Stimulated activated CD4-positive, alpha-beta T cell treated with anti-CD3 and anti-CD28 coated beads, Interleukin-2, amount 100 ng/mL, for 48 hours (primary cell): ENCODE results near the gene PCDHA2.
A peak's percentile ranks its signal among the peaks of the same experiment; 100 is the strongest.
"Not testable (repeated sequence)": the region's sequence is repeated elsewhere in the genome, so short reads cannot be mapped to it uniquely, and the experiment has no call there.

Experiments used
- DNase-seq, 2 donors: peaks; one replicate each; pipeline ENCODE4 v3.0.0-alpha.2; 2020

Gene PCDHA2

DNA sequence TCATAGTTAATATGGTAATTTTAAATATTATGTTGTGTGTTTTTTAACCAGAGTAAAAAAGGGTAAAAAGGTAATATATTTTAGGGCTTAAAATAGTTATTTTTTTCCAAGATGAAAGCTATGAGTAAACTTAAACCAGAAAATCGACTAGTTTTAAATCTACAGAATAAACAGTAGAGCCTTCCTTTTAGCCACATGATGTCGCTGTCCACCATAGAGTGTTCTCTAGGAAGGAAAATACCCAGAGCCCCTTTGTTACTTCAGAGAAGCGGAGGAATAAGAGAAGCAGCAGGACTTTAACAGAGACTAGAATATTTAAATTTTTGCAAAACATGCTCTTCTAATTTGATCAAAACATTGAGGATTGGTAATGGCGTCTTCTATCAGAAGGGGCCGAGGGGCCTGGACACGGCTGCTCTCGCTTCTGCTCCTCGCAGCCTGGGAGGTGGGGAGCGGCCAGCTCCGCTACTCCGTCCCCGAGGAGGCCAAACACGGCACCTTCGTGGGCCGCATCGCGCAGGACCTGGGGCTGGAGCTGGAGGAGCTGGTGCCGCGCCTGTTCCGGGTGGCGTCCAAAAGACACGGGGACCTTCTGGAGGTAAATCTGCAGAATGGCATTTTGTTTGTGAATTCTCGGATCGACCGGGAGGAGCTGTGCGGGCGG is at the start of gene PCDHA2:
Gene PCDHA2, plus strand, starts transcription at position 258 of the 664 bp plus-strand sequence.
- no peak for DNase-seq

- no peak for DNase-seq
Measured at GRCh38 chr5:140753561-140753960, 41.1 kb upstream of the PCDHA2 start.

- no peak for DNase-seq
Measured at GRCh38 chr5:140764177-140764973, 30.3 kb upstream of the PCDHA2 start.

GRCh38 chr5:140767444-140767843 is 27.2 kb upstream of the PCDHA2 start:
- DNase-seq: no peak

DNA sequence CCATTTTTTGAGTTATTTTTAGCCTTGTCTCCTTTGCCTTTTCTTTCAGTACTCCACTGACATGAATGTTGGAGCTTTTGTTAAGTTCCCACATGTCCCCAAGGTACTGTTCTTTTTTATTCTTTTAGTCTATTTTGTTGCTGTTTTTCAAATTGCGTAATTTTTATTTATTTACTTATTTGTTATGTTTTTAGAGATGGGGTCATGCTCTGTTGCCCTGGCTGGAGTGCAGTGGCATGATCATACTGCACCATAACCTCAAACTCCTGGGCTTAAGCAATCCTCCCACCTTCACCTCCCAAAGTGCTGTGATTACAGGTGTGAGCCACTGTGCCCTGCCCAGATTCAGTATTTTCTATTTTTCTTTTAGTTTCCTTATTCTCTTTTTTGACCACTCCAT is 14.1 kb upstream of the PCDHA2 start:
- no peak for DNase-seq

DNA sequence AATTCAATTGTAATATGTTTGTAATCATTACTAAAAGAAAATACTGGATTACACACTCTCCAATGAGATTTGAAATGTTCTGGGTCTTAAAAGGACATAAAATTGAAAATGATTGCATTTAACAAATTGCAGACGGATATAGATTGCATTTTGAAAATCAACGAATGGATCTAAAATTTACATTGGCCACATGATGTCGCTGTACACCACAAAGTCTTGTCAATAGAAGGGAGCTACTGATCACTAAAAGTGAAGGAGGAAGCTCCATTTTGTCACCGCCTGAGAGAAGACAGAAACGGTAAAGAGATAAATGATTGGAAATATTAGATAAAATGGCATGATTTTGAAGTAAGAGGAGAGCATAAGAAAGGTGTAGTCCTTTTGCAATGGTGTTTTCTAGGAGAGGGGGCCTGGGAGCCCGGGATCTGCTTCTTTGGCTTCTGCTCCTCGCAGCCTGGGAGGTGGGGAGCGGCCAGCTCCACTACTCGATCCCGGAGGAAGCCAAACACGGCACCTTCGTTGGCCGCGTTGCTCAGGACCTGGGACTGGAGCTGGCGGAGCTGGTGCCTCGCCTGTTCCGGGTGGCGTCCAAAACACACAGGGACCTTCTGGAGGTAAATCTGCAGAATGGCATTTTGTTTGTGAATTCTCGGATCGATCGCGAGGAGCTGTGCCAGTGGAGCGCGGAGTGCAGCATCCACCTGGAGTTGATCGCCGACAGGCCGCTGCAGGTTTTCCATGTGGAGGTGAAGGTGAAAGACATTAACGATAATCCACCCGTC is 8.6 kb upstream of the PCDHA2 start, which contains the start of gene PCDHA1:
Gene PCDHA1, plus strand, starts transcription at position 236 of the 782 bp plus-strand sequence.
- DNase-seq: no peak

DNA sequence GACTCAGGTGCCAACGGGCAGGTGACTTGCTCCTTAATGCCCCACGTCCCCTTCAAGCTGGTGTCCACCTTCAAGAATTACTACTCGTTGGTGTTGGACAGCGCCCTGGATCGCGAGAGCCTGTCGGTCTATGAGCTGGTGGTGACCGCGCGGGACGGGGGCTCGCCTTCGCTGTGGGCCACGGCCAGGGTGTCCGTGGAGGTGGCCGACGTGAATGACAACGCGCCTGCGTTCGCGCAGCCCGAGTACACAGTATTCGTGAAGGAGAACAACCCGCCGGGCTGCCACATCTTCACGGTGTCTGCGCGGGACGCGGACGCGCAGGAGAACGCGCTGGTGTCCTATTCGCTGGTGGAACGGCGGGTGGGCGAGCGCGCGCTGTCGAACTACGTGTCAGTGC is 7.2 kb upstream of the PCDHA2 start:
- not testable (repeated sequence) for DNase-seq

DNA sequence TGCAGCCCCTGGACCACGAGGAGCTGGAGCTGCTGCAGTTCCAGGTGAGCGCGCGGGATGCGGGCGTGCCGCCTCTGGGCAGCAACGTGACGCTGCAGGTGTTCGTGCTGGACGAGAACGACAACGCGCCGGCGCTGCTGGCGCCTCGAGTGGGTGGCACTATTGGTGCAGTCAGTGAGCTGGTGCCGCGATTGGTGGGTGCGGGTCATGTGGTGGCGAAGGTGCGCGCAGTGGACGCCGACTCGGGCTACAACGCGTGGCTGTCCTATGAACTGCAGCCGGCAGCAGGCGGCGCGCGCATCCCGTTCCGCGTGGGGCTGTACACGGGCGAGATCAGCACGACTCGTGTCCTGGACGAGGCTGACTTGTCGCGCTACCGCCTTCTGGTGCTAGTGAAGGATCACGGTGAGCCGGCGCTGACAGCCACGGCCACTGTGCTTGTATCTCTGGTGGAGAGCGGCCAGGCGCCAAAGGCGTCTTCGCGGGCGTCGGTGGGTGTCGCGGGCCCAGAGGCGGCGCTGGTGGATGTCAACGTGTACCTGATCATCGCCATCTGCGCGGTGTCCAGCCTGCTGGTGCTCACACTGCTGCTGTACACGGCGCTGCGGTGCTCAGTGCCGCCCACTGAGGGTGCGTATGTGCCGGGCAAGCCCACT is 6.7 kb upstream of the PCDHA2 start:
- DNase-seq: not testable (repeated sequence)

GRCh38 chr5:140791089-140791488 is 3.6 kb upstream of the PCDHA2 start:
- no peak for DNase-seq

GRCh38 chr5:140795259-140795641 is 598 bp downstream of the PCDHA2 start:
- no peak for DNase-seq

- DNase-seq: not testable (repeated sequence)
Measured at GRCh38 chr5:140796072-140796717, 1.5 kb downstream of the PCDHA2 start.

DNA sequence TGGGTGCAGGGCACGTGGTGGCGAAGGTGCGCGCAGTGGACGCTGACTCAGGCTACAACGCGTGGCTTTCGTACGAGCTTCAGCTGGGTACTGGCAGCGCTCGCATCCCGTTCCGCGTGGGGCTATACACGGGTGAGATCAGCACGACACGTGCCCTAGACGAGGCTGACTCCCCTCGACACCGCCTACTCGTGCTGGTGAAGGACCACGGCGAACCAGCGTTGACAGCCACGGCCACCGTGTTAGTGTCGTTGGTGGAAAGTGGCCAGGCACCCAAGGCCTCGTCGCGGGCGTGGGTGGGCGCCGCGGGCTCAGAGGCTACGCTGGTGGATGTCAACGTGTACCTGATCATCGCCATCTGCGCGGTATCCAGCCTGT is 2.1 kb downstream of the PCDHA2 start:
- DNase-seq: no peak

DNA sequence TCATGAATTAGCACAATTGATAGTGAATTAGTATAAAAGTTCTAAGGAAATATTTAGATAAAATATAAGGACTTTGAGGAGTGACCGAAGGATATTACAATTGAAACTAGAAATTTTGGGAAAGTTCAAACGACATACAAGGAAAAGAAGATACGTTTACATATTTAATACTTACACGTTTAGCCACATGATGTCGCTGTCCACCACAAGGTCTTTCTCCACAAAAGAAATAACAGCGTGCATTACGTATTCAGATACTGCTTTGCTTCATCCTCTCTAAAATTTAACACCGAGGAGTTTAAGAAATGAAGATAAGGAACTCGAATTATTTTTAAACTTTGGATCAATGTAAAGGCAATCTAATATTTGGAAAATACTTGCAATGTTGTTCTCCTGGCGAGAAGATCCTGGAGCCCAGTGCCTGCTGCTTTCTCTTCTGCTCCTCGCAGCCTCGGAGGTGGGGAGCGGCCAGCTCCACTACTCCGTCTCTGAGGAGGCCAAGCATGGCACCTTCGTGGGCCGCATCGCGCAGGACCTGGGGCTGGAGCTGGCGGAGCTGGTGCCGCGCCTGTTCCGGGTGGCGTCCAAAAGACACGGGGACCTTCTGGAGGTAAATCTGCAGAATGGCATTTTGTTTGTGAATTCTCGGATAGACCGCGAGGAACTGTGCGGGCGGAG is 6.3 kb downstream of the PCDHA2 start, which contains the start of gene PCDHA3:
Gene PCDHA3, plus strand, starts transcription at position 242 of the 678 bp plus-strand sequence.
- DNase-seq: no peak

DNA sequence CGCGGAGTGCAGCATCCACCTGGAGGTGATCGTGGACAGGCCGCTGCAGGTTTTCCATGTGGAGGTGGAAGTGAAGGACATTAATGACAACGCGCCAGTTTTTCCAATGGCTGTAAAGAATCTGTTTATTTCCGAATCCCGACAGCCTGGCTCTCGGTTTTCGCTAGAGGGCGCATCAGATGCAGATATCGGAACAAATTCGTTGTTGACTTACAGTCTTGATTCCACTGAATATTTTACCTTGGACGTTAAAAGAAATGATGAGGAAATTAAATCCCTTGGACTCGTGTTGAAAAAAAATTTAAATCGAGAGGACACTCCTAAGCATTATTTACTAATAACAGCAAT is 6.8 kb downstream of the PCDHA2 start:
- DNase-seq: no peak

DNA sequence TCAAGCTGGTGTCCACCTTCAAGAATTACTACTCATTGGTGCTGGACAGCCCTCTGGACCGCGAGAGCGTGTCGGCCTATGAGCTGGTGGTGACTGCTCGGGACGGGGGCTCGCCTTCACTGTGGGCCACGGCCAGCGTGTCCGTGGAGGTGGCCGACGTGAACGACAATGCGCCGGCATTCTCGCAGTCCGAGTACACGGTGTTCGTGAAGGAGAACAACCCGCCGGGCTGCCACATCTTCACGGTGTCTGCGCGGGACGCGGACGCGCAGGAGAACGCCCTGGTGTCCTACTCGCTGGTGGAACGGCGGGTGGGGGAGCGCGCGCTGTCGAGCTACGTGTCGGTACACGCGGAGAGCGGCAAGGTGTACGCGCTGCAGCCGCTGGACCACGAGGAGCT is 7.7 kb downstream of the PCDHA2 start:
- DNase-seq: not testable (repeated sequence)

DNA sequence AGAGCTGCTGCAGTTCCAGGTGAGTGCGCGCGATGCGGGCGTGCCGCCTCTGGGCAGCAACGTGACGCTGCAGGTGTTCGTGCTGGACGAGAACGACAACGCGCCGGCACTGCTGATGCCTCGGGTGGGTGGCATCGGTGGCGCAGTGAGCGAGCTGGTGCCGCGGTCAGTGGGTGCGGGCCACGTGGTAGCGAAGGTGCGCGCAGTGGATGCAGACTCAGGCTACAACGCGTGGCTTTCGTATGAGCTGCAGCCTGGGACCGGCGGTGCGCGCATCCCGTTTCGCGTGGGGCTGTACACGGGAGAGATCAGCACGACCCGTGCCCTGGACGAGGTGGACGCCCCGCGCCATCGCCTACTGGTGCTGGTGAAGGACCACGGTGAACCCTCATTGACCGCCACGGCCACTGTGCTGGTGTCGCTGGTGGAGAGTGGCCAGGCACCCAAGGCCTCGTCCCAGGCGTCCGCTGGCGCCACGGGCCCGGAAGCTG is 8.2 kb downstream of the PCDHA2 start:
- no peak for DNase-seq

- DNase-seq: peak; percentile 7 to 31
Measured at GRCh38 chr5:140806834-140807775, 12.5 kb downstream of the PCDHA2 start, which contains the start of gene PCDHA4. Gene PCDHA4 (plus strand): TSS chr5:140807068.

DNA sequence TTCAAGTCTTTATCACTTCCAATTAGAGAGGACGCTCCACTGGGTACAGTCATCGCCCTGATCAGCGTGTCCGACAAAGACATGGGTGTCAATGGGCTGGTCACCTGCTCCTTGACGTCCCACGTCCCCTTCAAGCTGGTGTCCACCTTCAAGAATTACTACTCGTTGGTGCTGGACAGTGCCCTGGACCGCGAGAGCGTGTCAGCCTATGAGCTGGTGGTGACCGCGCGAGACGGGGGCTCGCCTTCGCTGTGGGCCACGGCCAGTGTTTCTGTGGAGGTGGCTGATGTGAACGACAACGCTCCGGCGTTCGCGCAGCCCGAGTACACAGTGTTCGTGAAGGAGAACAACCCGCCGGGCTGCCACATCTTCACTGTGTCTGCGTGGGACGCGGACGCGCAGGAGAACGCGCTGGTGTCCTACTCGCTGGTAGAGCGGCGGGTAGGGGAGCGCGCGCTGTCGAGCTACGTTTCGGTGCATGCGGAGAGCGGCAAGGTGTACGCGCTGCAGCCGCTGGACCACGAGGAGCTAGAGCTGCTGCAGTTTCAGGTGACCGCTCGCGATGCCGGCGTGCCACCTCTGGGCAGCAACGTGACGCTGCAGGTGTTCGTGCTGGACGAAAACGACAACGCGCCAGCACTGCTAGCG is 13.7 kb downstream of the PCDHA2 start:
- not testable (repeated sequence) for DNase-seq

- DNase-seq: no peak
Measured at GRCh38 chr5:140808889-140809291, 14.2 kb downstream of the PCDHA2 start.
